ENCODE results near the gene AMIGO1.

DNA sequence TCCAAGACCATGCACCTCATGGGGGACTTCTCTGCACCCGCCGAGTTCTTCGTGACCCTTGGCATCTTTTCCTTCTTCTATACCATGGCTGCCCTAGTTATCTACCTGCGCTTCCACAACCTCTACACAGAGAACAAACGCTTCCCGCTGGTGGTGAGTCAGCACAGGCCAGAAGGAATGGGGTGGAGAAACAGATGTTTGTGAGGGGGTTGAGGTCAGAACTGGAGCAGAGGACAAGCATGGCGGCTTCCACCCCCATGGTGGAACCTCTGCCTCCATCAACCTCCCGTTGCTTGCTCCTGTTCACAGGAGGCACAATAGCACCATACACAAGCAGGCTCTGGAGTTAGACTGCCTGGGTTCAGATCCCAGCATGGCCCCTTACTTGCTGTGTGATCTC, 32.7 kb downstream of the AMIGO1 start:
- TF ChIP-seq, protein P1, sequence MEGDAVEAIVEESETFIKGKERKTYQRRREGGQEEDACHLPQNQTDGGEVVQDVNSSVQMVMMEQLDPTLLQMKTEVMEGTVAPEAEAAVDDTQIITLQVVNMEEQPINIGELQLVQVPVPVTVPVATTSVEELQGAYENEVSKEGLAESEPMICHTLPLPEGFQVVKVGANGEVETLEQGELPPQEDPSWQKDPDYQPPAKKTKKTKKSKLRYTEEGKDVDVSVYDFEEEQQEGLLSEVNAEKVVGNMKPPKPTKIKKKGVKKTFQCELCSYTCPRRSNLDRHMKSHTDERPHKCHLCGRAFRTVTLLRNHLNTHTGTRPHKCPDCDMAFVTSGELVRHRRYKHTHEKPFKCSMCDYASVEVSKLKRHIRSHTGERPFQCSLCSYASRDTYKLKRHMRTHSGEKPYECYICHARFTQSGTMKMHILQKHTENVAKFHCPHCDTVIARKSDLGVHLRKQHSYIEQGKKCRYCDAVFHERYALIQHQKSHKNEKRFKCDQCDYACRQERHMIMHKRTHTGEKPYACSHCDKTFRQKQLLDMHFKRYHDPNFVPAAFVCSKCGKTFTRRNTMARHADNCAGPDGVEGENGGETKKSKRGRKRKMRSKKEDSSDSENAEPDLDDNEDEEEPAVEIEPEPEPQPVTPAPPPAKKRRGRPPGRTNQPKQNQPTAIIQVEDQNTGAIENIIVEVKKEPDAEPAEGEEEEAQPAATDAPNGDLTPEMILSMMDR (conservative IDR thresholded peaks at IDR 0.05; ENCODE audit: low read length), result no peak
- no peak for TF ChIP-seq EZH2phosphoT487 (IDR thresholded peaks at IDR 0.05; ENCODE audit: borderline replicate concordance)

Data from Loucy (cell line).